ENCODE results near the gene TRPV6. TPM values are rescaled to one million over a fixed set of nuclear protein-coding genes. Genes with fewer than 3 reads are reported as not detected.

The TRPV6 gene
- polyA plus RNA-seq, 1 donor (not counting 4 experiments of a cell fraction or from before 2014, with no cell fraction given) = 1.5 TPM

DNA sequence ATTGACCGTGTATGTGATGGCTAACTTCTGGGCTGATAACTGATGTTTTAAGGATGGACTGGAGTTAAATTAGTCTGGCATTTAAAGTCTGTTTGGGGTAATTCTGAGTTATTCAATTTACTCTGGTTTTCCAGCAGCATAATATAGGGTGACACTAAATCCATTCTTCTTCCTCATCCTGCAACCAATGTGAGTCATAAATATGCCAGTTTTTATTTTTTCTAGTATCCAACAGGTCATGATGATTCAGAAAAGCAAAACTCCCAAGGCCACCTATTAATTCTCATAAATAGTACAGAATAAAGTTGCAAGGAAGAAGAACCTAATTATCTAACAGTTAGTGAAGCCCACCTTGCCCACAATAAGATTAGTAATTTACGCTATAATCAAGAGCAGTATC lies 38.2 kb downstream of the TRPV6 start:
- no peak overlapping the region for H3K27ac ChIP-seq (ENCODE audit: control insufficient read depth, insufficient read depth, low read length)
- dilution Hi-C loops (cut with MboI; ENCODE audit: extremely low pct_ligation_motif_present, low sequenced_read_pairs) = no loop called here
- DNase-seq (ENCODE audit: low read depth, low spot score) = no peak
- no peaks in the 10 kb centered on the region for H3K4me1 ChIP-seq (ENCODE audit: control insufficient read depth, extremely low read depth, insufficient read depth, low read length)
- no peaks in the 10 kb centered on the region for H3K9me3 ChIP-seq (ENCODE audit: control insufficient read depth, low read depth, low read length)
- H3K79me2 ChIP-seq (ENCODE audit: control insufficient read depth, insufficient read depth, low read length) = no peaks in the 10 kb centered on the region
- no peak overlapping the region for H2AFZ ChIP-seq (ENCODE audit: control insufficient read depth, low read length)
- no peaks in the 10 kb centered on the region for H4K20me1 ChIP-seq (ENCODE audit: control insufficient read depth, extremely low read depth, insufficient read depth, low read length)
- H3K9me1 ChIP-seq (ENCODE audit: control insufficient read depth, extremely low read depth, insufficient read depth, low read length) = no peaks in the 10 kb centered on the region
- H3K4me3 ChIP-seq (ENCODE audit: control insufficient read depth in 2 of 3, extremely low read depth in 1 of 3, insufficient read depth in 2 of 3, low read depth in 1 of 3, low read length in 3 of 3) = no peak overlapping the region
- H3K9ac ChIP-seq (ENCODE audit: control insufficient read depth, extremely low read depth, insufficient read depth, low read length) = no peak overlapping the region
- no peak for TF ChIP-seq EZH2 (IDR thresholded peaks at IDR 0.05; ENCODE audit: low read length)
- H3K36me3 ChIP-seq (ENCODE audit: control insufficient read depth in 2 of 2, extremely low read depth in 1 of 2, insufficient read depth in 2 of 2, low read length in 2 of 2) = no peaks in the 10 kb centered on the region
- H3K4me2 ChIP-seq (ENCODE audit: control insufficient read depth, extremely low read depth, insufficient read depth, low read depth, low read length) = no peak overlapping the region
- no peaks in the 10 kb centered on the region for H3K27me3 ChIP-seq (ENCODE audit: control insufficient read depth, extremely low read depth, insufficient read depth, low read length)
- no peak for FAIRE-seq

DNA sequence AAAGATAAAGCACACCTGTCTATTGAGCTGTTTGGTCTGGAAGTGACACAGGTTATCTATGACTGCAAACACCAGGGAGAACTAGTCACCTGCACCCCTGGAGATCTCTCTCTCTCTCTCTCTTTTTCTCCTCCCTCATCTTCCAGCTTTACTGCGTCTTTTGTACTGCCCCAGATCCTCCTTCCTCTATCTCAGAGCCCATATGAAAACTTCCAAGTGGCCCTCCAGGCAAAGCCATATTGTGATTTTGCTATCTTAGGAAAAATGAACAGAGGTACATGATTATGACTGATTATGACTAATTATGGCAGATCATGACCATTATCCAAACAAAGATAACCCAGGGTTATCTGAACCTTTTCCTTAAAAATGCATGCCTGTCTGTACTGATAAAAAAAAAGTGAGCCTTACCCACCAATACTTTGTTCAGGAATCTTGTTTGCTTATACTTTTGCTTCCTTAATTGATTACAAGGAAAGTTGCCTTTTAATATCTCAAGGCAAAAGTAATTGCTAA lies 43.2 kb downstream of the TRPV6 start:
- no peak for TF ChIP-seq EZH2 (IDR thresholded peaks at IDR 0.05; ENCODE audit: low read length)
- TF ChIP-seq, protein P1, sequence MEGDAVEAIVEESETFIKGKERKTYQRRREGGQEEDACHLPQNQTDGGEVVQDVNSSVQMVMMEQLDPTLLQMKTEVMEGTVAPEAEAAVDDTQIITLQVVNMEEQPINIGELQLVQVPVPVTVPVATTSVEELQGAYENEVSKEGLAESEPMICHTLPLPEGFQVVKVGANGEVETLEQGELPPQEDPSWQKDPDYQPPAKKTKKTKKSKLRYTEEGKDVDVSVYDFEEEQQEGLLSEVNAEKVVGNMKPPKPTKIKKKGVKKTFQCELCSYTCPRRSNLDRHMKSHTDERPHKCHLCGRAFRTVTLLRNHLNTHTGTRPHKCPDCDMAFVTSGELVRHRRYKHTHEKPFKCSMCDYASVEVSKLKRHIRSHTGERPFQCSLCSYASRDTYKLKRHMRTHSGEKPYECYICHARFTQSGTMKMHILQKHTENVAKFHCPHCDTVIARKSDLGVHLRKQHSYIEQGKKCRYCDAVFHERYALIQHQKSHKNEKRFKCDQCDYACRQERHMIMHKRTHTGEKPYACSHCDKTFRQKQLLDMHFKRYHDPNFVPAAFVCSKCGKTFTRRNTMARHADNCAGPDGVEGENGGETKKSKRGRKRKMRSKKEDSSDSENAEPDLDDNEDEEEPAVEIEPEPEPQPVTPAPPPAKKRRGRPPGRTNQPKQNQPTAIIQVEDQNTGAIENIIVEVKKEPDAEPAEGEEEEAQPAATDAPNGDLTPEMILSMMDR (optimal IDR thresholded peaks at IDR 0.05 in 1 of 3, IDR thresholded peaks at IDR 0.05 in 1 of 3, conservative IDR thresholded peaks at IDR 0.05 in 1 of 3; ENCODE audit: extremely low read depth in 1 of 3, insufficient read depth in 2 of 3, low read length in 3 of 3) = no peak
- Histone ChIP-seq H3K4me2 (ENCODE audit: control insufficient read depth, extremely low read depth, insufficient read depth, low read depth, low read length) (no peak overlapping the region), H2AFZ (ENCODE audit: control insufficient read depth, low read length) (no peak overlapping the region)

More for the DNA sequence above, 43.2 kb downstream of the TRPV6 start:
- Histone ChIP-seq H3K27me3 (ENCODE audit: control insufficient read depth, extremely low read depth, insufficient read depth, low read length) (no peaks in the 10 kb centered on the region), H4K20me1 (ENCODE audit: control insufficient read depth, extremely low read depth, insufficient read depth, low read length) (no peaks in the 10 kb centered on the region), H3K79me2 (ENCODE audit: control insufficient read depth, insufficient read depth, low read length) (no peaks in the 10 kb centered on the region), H3K36me3 (ENCODE audit: control insufficient read depth in 2 of 2, extremely low read depth in 1 of 2, insufficient read depth in 2 of 2, low read length in 2 of 2) (no peaks in the 10 kb centered on the region), H3K4me1 (ENCODE audit: control insufficient read depth, extremely low read depth, insufficient read depth, low read length) (no peaks in the 10 kb centered on the region), H3K27ac (ENCODE audit: control insufficient read depth, insufficient read depth, low read length) (no peak overlapping the region), H3K4me3 (ENCODE audit: control insufficient read depth in 2 of 3, extremely low read depth in 1 of 3, insufficient read depth in 2 of 3, low read depth in 1 of 3, low read length in 3 of 3) (no peak overlapping the region), H3K9me3 (ENCODE audit: control insufficient read depth, low read depth, low read length) (no peaks in the 10 kb centered on the region), H3K9me1 (ENCODE audit: control insufficient read depth, extremely low read depth, insufficient read depth, low read length) (no peaks in the 10 kb centered on the region), H3K9ac (ENCODE audit: control insufficient read depth, extremely low read depth, insufficient read depth, low read length) (no peak overlapping the region)
- DNase-seq (ENCODE audit: low read depth, low spot score) = no peak
- no peak for FAIRE-seq
- dilution Hi-C loops (cut with MboI; ENCODE audit: extremely low pct_ligation_motif_present, low sequenced_read_pairs) = no loop called here
